Measurements from ENCODE around the gene HTR1E.

- TF ChIP-seq CTCF (conservative IDR thresholded peaks at IDR 0.05 in 1 of 2, IDR thresholded peaks at IDR 0.05 in 1 of 2; ENCODE audit: low read depth in 1 of 2, low read length in 2 of 2) (no peak), EZH2 (IDR thresholded peaks at IDR 0.05; ENCODE audit: low read length, missing control alignments) (no peak)
Observed at GRCh38 chr6:86973088-86973487, 35.8 kb downstream of the HTR1E start.
